Measurements from ENCODE around the gene HELZ.
A peak's percentile ranks its signal among the peaks of the same experiment; 100 is the strongest.

The HELZ gene

GRCh38 chr17:67067571-67068482, 177.2 kb downstream of the HELZ start:
- no peak for DNase-seq

GRCh38 chr17:67066717-67067116, 178.3 kb downstream of the HELZ start:
- no peak for DNase-seq

DNA sequence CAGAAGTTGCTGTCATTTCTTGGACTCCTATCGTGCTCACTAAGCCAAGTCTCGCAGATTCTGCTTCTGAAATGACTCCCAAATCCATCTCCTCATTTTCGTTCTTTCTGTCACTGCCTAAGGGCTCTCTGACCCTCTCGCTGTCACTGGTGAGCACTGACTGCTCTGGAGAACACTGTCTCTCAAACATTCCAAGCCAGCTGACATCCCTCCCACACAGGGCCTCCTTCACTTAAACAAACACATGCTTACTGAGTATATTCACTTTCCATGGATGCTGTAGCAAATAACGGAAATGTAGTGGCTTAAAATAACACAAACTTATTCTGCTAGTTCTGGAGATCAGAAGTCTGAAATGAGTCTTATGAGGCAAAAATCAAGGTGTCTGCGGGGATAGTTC, 181.9 kb downstream of the HELZ start:
- DNase-seq = no peak

DNA sequence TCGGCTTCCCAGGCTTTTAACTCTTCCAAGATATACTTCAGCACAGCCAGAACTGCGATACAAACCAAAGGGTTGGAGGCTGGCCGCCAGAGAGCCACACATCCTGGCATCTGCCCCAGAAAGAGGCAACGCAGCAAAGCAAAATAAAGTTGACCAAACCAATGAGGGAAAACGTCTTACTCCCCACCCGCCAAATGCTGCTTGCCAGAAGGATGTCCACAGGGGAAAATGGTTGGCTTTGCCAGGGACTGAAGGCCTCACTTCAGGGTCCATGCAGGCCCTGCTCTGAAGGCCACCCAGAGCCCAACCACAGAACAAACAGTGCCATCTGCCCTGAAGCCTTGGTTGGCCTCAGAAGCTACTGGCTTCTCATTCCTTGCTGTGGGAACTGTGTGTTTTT, 185.6 kb downstream of the HELZ start:
- no peak for DNase-seq

- DNase-seq = no peak
Measured at GRCh38 chr17:67058036-67058435, 187.0 kb downstream of the HELZ start.

- DNase-seq = peak; percentile 9
Measured at GRCh38 chr17:67056746-67057490, 188.1 kb downstream of the HELZ start.

GRCh38 chr17:67055811-67056745, 188.9 kb downstream of the HELZ start:
- peak; percentile 60 for DNase-seq

DNA sequence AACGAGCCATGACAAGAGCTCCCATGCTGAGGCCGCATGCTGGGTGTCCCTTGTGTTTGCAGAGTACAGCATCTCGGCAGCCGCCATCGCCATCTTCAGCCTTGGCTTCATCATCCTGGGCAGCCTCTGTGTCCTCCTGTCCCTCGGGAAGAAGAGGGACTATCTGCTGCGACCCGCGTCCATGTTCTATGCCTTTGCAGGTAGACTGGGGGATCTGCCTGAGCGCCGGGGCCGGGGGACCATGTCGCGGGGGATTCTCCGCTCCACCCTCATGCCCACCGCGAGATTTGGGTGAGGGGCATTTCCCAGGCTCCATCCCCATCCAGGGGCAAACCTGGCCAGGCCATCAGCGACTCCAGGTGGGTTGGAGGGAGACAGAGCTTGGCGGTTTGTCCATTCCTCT, 190.0 kb downstream of the HELZ start:
- no peak for DNase-seq

DNA sequence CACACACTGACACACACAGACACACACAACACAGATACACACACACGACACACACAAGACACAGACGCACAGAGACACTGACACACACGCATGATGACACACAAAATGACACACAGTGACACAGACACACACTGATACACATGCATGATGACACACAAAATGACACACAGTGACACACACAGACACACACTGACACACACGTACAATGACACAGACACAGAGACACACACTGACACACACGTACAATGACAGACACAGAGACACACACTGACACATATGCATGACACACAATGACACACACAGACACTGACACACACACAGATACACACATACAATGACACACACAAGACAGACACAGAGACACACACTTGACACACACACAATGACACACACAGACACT, 190.4 kb downstream of the HELZ start:
- DNase-seq = no peak

DNA sequence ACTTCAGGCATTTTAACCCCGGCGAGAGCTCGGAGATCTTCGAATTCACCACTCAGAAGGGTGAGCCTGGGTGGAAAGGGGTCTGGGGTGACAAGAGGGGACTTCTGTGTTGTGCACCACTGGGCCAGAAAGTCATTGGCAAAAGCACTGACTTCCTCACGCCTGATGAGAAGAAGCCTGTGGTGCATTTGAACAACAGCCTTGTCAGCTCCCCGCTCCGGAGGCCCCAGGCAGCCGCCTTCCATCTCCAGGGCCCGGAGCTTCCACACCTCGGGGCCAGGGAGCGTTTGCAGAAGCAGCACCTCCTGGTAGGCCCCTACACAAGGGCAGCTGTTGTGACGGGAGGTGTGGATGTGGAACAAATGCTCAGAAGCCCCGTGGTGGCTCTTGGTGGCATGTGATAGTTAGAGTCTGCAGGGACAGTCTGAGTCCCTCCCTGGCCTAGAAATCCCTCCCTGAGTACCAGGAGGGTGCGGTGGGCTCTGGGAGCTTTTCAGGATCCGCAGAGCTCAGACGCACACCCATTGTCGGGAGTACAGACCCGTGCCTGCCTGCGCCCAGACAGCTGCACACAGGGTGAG, 190.9 kb downstream of the HELZ start:
- DNase-seq = no peak

DNA sequence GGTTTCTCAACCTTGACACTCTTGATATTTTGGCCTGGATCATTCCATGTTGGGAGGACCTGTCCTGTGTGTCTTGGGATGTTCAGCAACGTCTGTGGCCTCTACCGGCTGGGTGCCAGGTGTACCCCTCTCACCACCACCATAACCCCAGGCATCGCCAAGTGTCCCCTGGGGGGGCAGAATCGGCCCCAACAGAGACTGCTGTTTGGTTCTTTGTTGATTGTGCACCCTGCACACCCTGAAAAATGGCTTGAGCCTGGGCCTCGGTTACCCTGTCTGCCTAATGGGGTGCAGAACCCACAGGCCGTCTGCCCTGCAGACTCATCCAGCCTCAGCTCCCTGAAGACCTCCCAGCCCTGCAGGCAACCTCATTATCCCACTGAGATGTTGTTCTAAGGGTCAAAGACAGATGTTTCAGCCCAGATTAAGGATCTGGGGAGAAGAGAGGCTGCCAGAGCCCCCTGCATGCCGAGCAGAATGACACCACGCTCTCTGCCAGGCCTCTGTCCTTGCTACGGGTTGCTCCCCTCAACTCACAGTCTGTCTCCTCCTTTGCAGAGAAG, 191.5 kb downstream of the HELZ start:
- no peak for DNase-seq

- DNase-seq = no peak
Measured at GRCh38 chr17:67052720-67053437, 192.1 kb downstream of the HELZ start.

DNA sequence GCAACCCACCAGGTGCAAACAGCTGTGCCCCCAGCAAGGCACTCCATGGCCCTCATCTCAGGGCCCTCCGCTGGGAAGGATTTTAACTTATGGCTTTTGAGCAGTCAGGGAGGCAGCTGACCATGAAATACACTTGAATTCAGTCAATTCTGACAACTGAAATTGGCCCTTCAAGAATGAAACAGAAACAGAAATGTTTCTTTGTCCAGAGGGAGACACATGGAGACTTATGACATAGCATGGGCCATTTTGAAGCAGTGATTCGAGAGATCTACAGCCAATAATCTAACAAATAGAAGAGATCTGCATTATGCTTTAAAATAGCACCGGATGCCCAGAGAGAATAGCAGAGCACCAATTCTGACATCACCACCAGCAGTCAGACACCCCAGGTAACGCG, 193.2 kb downstream of the HELZ start:
- DNase-seq = no peak

GRCh38 chr17:67051155-67051538, 193.8 kb downstream of the HELZ start:
- DNase-seq = no peak

- DNase-seq = no peak
Measured at GRCh38 chr17:67050471-67051154, 194.4 kb downstream of the HELZ start.

DNA sequence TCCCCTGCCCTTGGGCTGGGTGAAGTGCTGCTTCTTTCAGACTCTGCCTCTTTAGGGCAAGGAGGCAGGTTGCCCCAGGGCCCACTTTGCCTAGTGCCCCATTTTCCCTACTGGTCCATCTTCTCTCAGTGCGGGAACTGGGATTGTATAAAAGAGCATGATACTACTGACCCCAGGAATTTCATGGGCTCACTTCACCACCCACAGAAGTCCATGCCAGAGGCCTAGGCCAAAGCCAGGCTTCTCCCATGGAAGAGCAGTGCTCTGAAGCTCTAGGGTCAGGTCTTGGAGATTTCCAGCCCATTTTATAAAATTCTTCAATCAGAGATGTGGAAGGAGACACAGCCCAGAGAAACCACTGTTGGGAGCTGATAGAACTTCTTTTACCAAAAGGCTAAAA, 194.9 kb downstream of the HELZ start:
- no peak for DNase-seq

- no peak for DNase-seq
Measured at GRCh38 chr17:67049025-67049739, 195.8 kb downstream of the HELZ start.

GRCh38 chr17:67047382-67047781, 197.6 kb downstream of the HELZ start:
- no peak for DNase-seq

GRCh38 chr17:67046398-67046797, 198.6 kb downstream of the HELZ start:
- peak; percentile 9 for DNase-seq

GRCh38 chr17:67044940-67045339, 200.1 kb downstream of the HELZ start:
- no peak for DNase-seq
